Keratinocyte (primary cell): ENCODE data around the gene PNMA8B. TPM values are rescaled to one million over a fixed set of nuclear protein-coding genes. Genes with fewer than 3 reads are reported as not detected.

ENCODE experiments used
- DNase-seq: peaks from one replicate; pipeline ENCODE4 v3.0.0-alpha.2; 2011; ENCODE audit warnings: low read depth, missing footprints, low spot score
- FAIRE-seq: peaks from 2 replicates; lab custom pipeline; 2011; peaks lifted over from hg19 to GRCh38; lab: Jason Lieb, UNC
- H2AFZ ChIP-seq: 2 replicates; pipeline ENCODE4 v1.6.0; 2012; ENCODE audit warnings: low read length, control low read depth, inconsistent platforms; ENCODE audit not compliant: control insufficient read depth
- H3K27ac ChIP-seq: 2 replicates; pipeline ENCODE4 v1.5.1; 2011; ENCODE audit warnings: low read length; ENCODE audit not compliant: control insufficient read depth, insufficient read depth
- H3K27me3 ChIP-seq: 3 replicates; pipeline ENCODE4 v1.6.0; 2011; ENCODE audit warnings: low read length; ENCODE audit not compliant: control insufficient read depth, insufficient read depth; ENCODE audit errors: extremely low read depth
- H3K36me3 ChIP-seq, 2 experiments: 2 replicates in 1 of 2; 3 replicates in 1 of 2; pipeline ENCODE4 v1.5.1; 2011; ENCODE audit warnings: low read length in 2 of 2, mild to moderate bottlenecking in 1 of 2; ENCODE audit not compliant: control insufficient read depth in 2 of 2, insufficient read depth in 2 of 2; ENCODE audit errors: extremely low read depth in 1 of 2
- H3K4me1 ChIP-seq: 3 replicates; pipeline ENCODE4 v1.5.1; 2011; ENCODE audit warnings: low read length; ENCODE audit not compliant: control insufficient read depth, insufficient read depth; ENCODE audit errors: extremely low read depth
- H3K4me2 ChIP-seq: 3 replicates; pipeline ENCODE4 v1.6.0; 2011; ENCODE audit warnings: low read depth, low read length; ENCODE audit not compliant: control insufficient read depth, insufficient read depth; ENCODE audit errors: extremely low read depth
- H3K4me3 ChIP-seq, 3 experiments: fragments of 200-600 bp in 1 of 3; sonication (generic) in 1 of 3; 2 replicates in 2 of 3; 3 replicates in 1 of 3; pipeline ENCODE4 v1.5.1; 2011 to 2016; ENCODE audit warnings: low read length in 3 of 3, mild to moderate bottlenecking in 3 of 3, control low read depth in 2 of 3, inconsistent platforms in 1 of 3, low read depth in 1 of 3, mixed read lengths in 1 of 3, mixed run types in 1 of 3, moderate library complexity in 1 of 3; ENCODE audit not compliant: control insufficient read depth in 2 of 3, insufficient read depth in 2 of 3; ENCODE audit errors: extremely low read depth in 1 of 3
- H3K79me2 ChIP-seq: 2 replicates; pipeline ENCODE4 v1.6.0; 2012; ENCODE audit warnings: low read length; ENCODE audit not compliant: control insufficient read depth, insufficient read depth
- H3K9ac ChIP-seq: 3 replicates; pipeline ENCODE4 v1.6.0; 2011; ENCODE audit warnings: low read length; ENCODE audit not compliant: control insufficient read depth, insufficient read depth; ENCODE audit errors: extremely low read depth
- H3K9me1 ChIP-seq: 3 replicates; pipeline ENCODE4 v1.6.0; 2011; ENCODE audit warnings: low read length; ENCODE audit not compliant: control insufficient read depth, insufficient read depth; ENCODE audit errors: extremely low read depth
- H3K9me3 ChIP-seq: 2 replicates; pipeline ENCODE4 v1.5.1; 2012; ENCODE audit warnings: low read depth, low read length; ENCODE audit not compliant: control insufficient read depth
- H4K20me1 ChIP-seq: 3 replicates; pipeline ENCODE4 v1.6.0; 2011; ENCODE audit warnings: low read length; ENCODE audit not compliant: control insufficient read depth, insufficient read depth; ENCODE audit errors: extremely low read depth
- EZH2 ChIP-seq: IDR thresholded peaks from one replicate; pipeline ENCODE4 v1.6.1; 2012; ENCODE audit warnings: inconsistent platforms, mild to moderate bottlenecking, low read length, moderate library complexity
- dilution Hi-C: fragments of 300-500 bp; cut with MboI; formaldehyde crosslinking; loops from one replicate; pipeline ENCODE4 v1.7.0; 2020; ENCODE audit warnings: low sequenced_read_pairs; ENCODE audit not compliant: extremely low pct_ligation_motif_present
- polyA plus RNA-seq, 5 experiments: library from polyadenylated mRNA; depleted of rRNA in 3 of 5; stranded (reverse) in 3 of 5; stranded (forward) in 1 of 5; unstranded in 1 of 5; fragments of >200 nt; gene quantifications; 1 replicate in 1 of 5; 2 replicates in 3 of 5; 3 replicates in 1 of 5; pipeline versions ENCODE4 v1.2.1 to v1.2.3, GENCODE V29; 2011 to 2012; ENCODE audit warnings: missing spikeins in 2 of 5, low read depth in 1 of 5, low replicate concordance in 1 of 5
- TF ChIP-seq, protein P1 (sequence below), 3 experiments: IDR thresholded peaks in 1 of 3; conservative IDR thresholded peaks in 1 of 3; optimal IDR thresholded peaks in 1 of 3; 2 replicates in 2 of 3; 3 replicates in 1 of 3; pipeline versions ENCODE3 to v1.5.1; 2011; ENCODE audit warnings: low read length in 3 of 3, mild to moderate bottlenecking in 3 of 3, moderate library complexity in 2 of 3, control low read depth in 1 of 3, inconsistent platforms in 1 of 3; ENCODE audit not compliant: insufficient read depth in 2 of 3; ENCODE audit errors: extremely low read depth in 1 of 3

The PNMA8B gene
- polyA plus RNA-seq, 1 donor (not counting 4 experiments of a cell fraction or from before 2014, with no cell fraction given): not detected

- no peak for TF ChIP-seq EZH2
- TF ChIP-seq, protein P1, sequence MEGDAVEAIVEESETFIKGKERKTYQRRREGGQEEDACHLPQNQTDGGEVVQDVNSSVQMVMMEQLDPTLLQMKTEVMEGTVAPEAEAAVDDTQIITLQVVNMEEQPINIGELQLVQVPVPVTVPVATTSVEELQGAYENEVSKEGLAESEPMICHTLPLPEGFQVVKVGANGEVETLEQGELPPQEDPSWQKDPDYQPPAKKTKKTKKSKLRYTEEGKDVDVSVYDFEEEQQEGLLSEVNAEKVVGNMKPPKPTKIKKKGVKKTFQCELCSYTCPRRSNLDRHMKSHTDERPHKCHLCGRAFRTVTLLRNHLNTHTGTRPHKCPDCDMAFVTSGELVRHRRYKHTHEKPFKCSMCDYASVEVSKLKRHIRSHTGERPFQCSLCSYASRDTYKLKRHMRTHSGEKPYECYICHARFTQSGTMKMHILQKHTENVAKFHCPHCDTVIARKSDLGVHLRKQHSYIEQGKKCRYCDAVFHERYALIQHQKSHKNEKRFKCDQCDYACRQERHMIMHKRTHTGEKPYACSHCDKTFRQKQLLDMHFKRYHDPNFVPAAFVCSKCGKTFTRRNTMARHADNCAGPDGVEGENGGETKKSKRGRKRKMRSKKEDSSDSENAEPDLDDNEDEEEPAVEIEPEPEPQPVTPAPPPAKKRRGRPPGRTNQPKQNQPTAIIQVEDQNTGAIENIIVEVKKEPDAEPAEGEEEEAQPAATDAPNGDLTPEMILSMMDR (optimal IDR thresholded peaks at IDR 0.05 in 1 of 3, IDR thresholded peaks at IDR 0.05 in 1 of 3, conservative IDR thresholded peaks at IDR 0.05 in 1 of 3; ENCODE audit: extremely low read depth in 1 of 3, insufficient read depth in 2 of 3, low read length in 3 of 3): no peak
- FAIRE-seq: no peak
- dilution Hi-C loops: no loop called here
- H3K79me2 ChIP-seq: no peaks in the 10 kb centered on the region
- no peak overlapping the region for H2AFZ ChIP-seq
- H3K9me1 ChIP-seq: no peaks in the 10 kb centered on the region
- no peak overlapping the region for H3K4me3 ChIP-seq
- H3K27ac ChIP-seq: no peak overlapping the region
- H3K4me1 ChIP-seq: peaks cover 21% of the 10 kb centered on the region
- DNase-seq: no peak
- H3K9ac ChIP-seq: no peak overlapping the region
- no peaks in the 10 kb centered on the region for H3K36me3 ChIP-seq
- no peak overlapping the region for H3K4me2 ChIP-seq
- H3K27me3 ChIP-seq: no peaks in the 10 kb centered on the region
- no peaks in the 10 kb centered on the region for H4K20me1 ChIP-seq
- no peaks in the 10 kb centered on the region for H3K9me3 ChIP-seq
These were observed 25.3 kb downstream of the PNMA8B start for GRCh38 chr19:46470376-46470775.

- H4K20me1 ChIP-seq: no peaks in the 10 kb centered on the region
- H3K4me3 ChIP-seq: no peak overlapping the region
- H3K27me3 ChIP-seq: no peaks in the 10 kb centered on the region
- H3K79me2 ChIP-seq: no peaks in the 10 kb centered on the region
- H3K4me2 ChIP-seq: no peak overlapping the region
- dilution Hi-C loops: no loop called here
- TF ChIP-seq, protein P1 (optimal IDR thresholded peaks at IDR 0.05 in 1 of 3, IDR thresholded peaks at IDR 0.05 in 1 of 3, conservative IDR thresholded peaks at IDR 0.05 in 1 of 3; ENCODE audit: extremely low read depth in 1 of 3, insufficient read depth in 2 of 3, low read length in 3 of 3): no peak
- no peak for TF ChIP-seq EZH2
- H3K36me3 ChIP-seq: no peaks in the 10 kb centered on the region
- no peak overlapping the region for H3K9ac ChIP-seq
- no peak overlapping the region for H3K27ac ChIP-seq
- no peak for DNase-seq
- no peaks in the 10 kb centered on the region for H3K9me1 ChIP-seq
- no peak overlapping the region for H2AFZ ChIP-seq
- FAIRE-seq: no peak
- no peaks in the 10 kb centered on the region for H3K9me3 ChIP-seq
- peaks cover 23% of the 10 kb centered on the region for H3K4me1 ChIP-seq
These were observed 26.0 kb downstream of the PNMA8B start for GRCh38 chr19:46469541-46470185.
